T1000 (cell line): ENCODE results near the gene SLC15A2.
"Not testable (repeated sequence)": the region's sequence is repeated elsewhere in the genome, so short reads cannot be mapped to it uniquely, and the experiment has no call there.

Source experiments
- DNase-seq: peaks from one replicate; lab custom pipeline; 2025; ENCODE audit warnings: mixed read lengths; lab: John Stamatoyannopoulos, UW

The SLC15A2 gene

DNA sequence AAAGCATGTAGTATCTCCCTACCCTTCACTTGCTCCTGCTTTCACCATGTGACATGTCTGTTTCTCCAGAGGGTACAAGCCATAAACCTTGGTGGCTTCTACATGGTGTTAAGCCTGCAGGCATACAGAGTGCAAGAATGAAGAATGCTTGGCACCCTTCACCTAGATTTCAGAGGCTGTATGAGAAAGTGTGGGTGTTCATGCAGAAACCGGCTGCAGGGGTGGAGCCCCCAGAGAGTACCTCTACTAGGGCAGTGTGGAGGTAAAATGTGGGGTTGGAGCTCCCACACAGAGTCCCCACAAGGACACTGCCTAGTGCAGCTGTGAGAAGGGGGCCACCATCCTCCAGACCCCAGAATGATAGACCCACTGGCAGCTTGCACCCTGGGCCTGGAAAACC lies 32.2 kb downstream of the SLC15A2 start:
- no peak for DNase-seq

GRCh38 chr3:121938141-121938855 lies 44.1 kb downstream of the SLC15A2 start:
- not testable (repeated sequence) for DNase-seq

GRCh38 chr3:121941592-121941991 lies 47.4 kb downstream of the SLC15A2 start:
- no peak for DNase-seq

DNA sequence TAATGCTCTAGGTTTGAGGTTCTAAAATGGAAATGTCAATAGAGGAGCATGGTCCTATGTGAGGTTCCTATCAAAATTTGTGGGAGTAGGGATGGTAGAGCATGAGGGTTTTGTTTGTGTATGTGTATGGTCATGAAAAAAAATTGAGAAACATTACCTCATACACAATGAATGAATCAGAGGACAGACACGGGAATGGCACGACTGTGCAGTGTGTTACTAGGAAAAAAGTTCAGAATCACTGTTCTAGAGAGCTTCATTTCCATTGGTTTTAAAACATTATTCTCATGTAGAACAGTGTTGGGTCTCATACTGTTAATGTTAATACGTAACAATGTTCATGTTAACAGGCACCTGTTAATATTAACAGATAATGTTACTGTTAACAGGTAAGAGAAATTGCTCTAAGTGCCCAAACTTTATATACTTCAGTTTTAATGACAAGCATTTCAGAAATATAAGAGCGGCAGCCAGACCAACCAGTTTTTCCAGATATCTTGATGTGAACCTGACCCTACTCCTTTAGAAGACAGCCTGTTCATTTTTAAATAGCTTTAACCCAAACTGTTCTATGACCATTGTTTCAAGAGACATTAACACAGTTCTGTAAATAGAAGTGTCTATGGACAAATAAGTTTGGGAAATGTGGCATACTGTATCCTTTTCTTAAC lies 48.0 kb downstream of the SLC15A2 start:
- DNase-seq, result no peak

DNA sequence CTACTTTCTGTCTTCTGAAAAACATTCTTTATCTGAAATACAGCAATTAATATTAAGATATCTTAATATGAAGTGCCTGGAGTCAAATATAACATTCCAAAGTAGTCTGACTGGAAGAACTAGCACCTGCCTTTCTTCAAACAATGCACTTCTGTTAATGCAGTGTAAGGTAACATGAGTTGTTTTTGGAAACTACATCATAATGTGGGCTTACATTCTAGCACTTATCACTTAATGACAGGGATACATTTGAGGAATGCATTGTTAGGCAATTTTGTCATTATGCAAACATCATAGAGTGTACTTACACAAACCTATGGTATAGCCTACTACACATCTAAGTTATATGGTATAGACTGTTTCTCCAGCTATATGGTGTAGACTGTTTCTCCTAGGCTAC lies 49.2 kb downstream of the SLC15A2 start:
- no peak for DNase-seq

DNA sequence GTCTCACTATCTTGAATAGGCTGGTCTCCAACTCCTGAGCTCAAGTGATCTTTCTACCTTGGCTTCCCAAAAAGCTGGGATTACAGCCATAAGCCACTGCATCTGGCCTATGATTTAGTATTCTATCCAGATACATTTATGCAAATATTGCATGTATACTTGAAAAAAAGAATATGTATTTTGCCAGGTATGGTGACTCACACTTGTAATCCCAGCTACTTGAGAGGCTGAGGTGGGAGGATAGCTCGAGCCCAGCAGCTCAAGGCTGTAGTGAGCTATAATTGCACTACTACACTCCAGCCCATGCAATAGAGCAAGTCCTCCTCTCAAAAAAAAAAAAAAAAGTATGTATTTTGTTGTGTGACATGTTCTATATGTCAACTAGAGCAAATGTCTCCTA lies 54.4 kb downstream of the SLC15A2 start:
- no peak for DNase-seq

DNA sequence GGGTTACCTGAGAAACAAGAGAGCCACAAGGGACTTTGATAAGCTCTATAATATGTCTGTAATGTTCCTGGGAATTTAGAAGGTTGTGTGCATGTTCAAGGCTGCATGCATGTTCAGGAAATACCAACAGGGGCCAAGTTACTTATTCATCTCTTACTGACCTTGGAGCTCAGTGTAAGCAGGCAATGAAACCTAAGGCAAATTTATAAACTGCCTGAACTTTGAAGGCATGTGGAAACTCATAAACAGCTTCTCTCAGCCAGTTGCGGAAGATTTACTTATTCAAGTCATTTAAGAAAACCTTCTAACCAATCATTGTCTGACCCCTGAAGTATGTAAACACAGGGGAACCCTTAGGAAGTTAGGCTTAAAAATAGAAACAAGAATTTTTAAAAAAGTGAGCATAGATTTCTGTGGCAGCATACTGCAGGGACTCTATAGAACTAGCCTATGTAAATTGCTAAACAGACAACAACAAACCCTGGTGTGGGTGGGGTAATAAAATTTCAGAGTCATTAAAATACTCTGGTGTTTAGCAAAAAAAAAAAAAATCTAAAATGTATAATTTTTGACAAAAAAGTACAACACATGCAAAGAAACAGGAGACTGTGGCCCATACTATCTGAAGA lies 57.2 kb downstream of the SLC15A2 start:
- DNase-seq, result no peak

- no peak for DNase-seq
Observed at GRCh38 chr3:121956363-121956762, 62.2 kb downstream of the SLC15A2 start.

- DNase-seq, result no peak
Observed at GRCh38 chr3:121957674-121958415, 63.6 kb downstream of the SLC15A2 start.

GRCh38 chr3:121958801-121959200 lies 64.6 kb downstream of the SLC15A2 start:
- DNase-seq, result no peak

- no peak for DNase-seq
Observed at GRCh38 chr3:121961283-121961682, 67.1 kb downstream of the SLC15A2 start.

- no peak for DNase-seq
Observed at GRCh38 chr3:121962443-121962842, 68.2 kb downstream of the SLC15A2 start.

- DNase-seq, result no peak
Observed at GRCh38 chr3:121963608-121964007, 69.4 kb downstream of the SLC15A2 start.

GRCh38 chr3:121969631-121970030 lies 75.4 kb downstream of the SLC15A2 start:
- DNase-seq, result no peak

GRCh38 chr3:121970047-121970446 lies 75.8 kb downstream of the SLC15A2 start:
- DNase-seq, result no peak

GRCh38 chr3:121974601-121975111 lies 80.5 kb downstream of the SLC15A2 start:
- DNase-seq, result peak; percentile 75

- DNase-seq, result no peak
Observed at GRCh38 chr3:121975702-121976302, 81.6 kb downstream of the SLC15A2 start.

DNA sequence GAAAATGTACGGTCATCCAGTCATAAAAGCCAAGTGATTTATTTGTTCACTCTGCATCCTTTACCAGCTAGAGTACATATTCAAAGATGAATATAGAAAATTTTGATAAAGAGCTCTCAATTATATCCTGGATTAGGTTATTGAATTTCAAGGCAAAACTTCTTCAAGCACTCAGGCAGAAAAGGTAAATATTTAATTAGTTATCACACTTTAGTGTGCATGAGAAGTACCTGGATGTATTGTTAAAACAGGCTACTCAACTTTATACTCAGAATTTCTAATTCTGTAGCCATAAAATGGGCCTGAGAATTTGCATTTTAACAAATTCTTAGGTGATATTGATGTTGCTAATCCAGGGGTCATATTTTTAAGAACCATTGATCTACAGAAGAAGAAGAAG lies 82.5 kb downstream of the SLC15A2 start:
- DNase-seq, result no peak

DNA sequence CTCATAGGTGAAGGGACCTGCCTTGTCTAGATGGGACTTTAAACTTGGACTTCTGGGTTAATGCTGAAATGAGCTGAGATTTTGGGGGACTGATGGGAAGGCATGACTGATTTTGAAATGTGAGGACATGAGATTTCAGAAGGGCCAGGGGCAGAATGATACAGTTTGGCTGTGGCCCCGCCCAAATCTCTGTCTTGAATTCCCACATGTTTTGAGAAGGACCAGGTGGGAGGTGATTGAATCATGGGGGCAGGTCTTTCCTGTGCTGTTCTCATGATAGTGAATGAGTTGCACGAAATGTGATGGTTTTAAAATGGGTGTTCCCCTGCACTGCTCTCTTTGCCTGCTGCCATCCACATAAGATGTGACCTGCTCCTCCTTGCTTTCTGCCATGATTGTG lies 85.0 kb downstream of the SLC15A2 start:
- no peak for DNase-seq

- no peak for DNase-seq
Observed at GRCh38 chr3:121979734-121980449, 85.7 kb downstream of the SLC15A2 start.

DNA sequence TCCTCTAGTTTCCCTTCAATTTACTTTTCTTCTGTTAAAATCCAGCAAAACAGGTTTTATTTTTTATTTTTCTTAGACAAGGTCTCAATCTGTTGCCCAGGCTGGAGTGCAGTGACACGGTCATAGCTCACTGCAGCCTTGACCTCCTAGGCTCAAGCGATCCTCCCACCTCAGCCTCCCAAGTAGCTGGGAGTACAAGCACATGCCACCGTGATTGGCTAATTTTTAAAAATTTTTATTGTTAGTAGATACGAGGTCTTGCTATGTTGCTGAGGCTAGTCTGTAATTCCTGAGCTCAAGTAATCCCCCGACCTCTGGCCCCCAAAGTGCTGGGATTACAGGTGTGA lies 86.2 kb downstream of the SLC15A2 start:
- DNase-seq, result no peak
